HG02759 (cell line): ENCODE measurements around the gene IL1RL2.

Experiments
- ATAC-seq: cut with Tn5 transposase; IDR thresholded peaks from one replicate; pipeline ENCODE4 v1.9.1; 2021; ENCODE audit warnings: mild to moderate bottlenecking, moderate library complexity; ENCODE audit not compliant: unreplicated experiment

IL1RL2 gene

GRCh38 chr2:102158011-102158755 lies 28.6 kb upstream of the IL1RL2 start:
- ATAC-seq = no peak

GRCh38 chr2:102159295-102159694 lies 27.5 kb upstream of the IL1RL2 start:
- ATAC-seq = no peak

GRCh38 chr2:102166189-102166845 lies 20.5 kb upstream of the IL1RL2 start:
- ATAC-seq = no peak

- no peak for ATAC-seq
Measured at GRCh38 chr2:102168026-102168771, 18.6 kb upstream of the IL1RL2 start.

GRCh38 chr2:102171946-102172345 lies 14.9 kb upstream of the IL1RL2 start:
- no peak for ATAC-seq

- ATAC-seq = no peak
Measured at GRCh38 chr2:102172745-102173144, 14.1 kb upstream of the IL1RL2 start.

- ATAC-seq = no peak
Measured at GRCh38 chr2:102176172-102176571, 10.7 kb upstream of the IL1RL2 start.

- ATAC-seq = no peak
Measured at GRCh38 chr2:102177814-102178478, 8.9 kb upstream of the IL1RL2 start.

- no peak for ATAC-seq
Measured at GRCh38 chr2:102179061-102179460, 7.8 kb upstream of the IL1RL2 start.

- ATAC-seq = no peak
Measured at GRCh38 chr2:102179788-102180686, 6.8 kb upstream of the IL1RL2 start.

- ATAC-seq = no peak
Measured at GRCh38 chr2:102180687-102180999, 6.2 kb upstream of the IL1RL2 start.

GRCh38 chr2:102181376-102181775 lies 5.4 kb upstream of the IL1RL2 start:
- no peak for ATAC-seq

- no peak for ATAC-seq
Measured at GRCh38 chr2:102181919-102182635, 4.7 kb upstream of the IL1RL2 start.

GRCh38 chr2:102184018-102184417 lies 2.8 kb upstream of the IL1RL2 start:
- ATAC-seq = no peak

- ATAC-seq = no peak
Measured at GRCh38 chr2:102184568-102184967, 2.3 kb upstream of the IL1RL2 start.

GRCh38 chr2:102185347-102185746 lies 1.5 kb upstream of the IL1RL2 start:
- no peak for ATAC-seq

- ATAC-seq = peak; percentile 34
Measured at GRCh38 chr2:102187496-102188150, 800 bp downstream of the IL1RL2 start.

- ATAC-seq = no peak
Measured at GRCh38 chr2:102190430-102191107, 3.7 kb downstream of the IL1RL2 start.

- ATAC-seq = no peak
Measured at GRCh38 chr2:102191501-102191900, 4.7 kb downstream of the IL1RL2 start.
